Activated B cell treated with CpG ODN at 0.5 μM for 24 hours (primary cell): Measurements from ENCODE around the gene ARHGEF17. TPM values are rescaled to one million over a fixed set of nuclear protein-coding genes. Genes with fewer than 3 reads are reported as not detected.
A peak's percentile ranks its signal among the peaks of the same experiment; 100 is the strongest.
"Not testable (repeated sequence)": the region's sequence is repeated elsewhere in the genome, so short reads cannot be mapped to it uniquely, and the experiment has no call there.

Source experiments
- ATAC-seq: fragments of 200-7000 bp; cut with Tn5 transposase; one replicate; pipeline ENCODE4 v1.10.0; 2021; ENCODE audit warnings: low read depth, mild to moderate bottlenecking, moderate library complexity
- CTCF ChIA-PET: fragments of 350-600 bp; sonication (Branson Sonifier 250); formaldehyde crosslinking; loops from one replicate; lab custom pipeline; 2021; ENCODE audit warnings: antibody characterized with exemption; lab: Charles Lee
- POLR2A ChIA-PET: fragments of 350-600 bp; sonication (Branson Sonifier 250); formaldehyde crosslinking; loops from one replicate; lab custom pipeline; 2021; ENCODE audit warnings: antibody characterized with exemption; lab: Charles Lee
- DNase-seq: peaks from one replicate; pipeline ENCODE4 v3.0.0; 2022
- H3K27ac Mint-ChIP-seq: one replicate; pipeline ENCODE4 v1.8.0; 2020; ENCODE audit warnings: mixed read lengths
- H3K27me3 Mint-ChIP-seq: one replicate; pipeline ENCODE4 v1.8.0; 2021; ENCODE audit warnings: mixed read lengths
- H3K36me3 Mint-ChIP-seq: one replicate; pipeline ENCODE4 v1.8.0; 2021; ENCODE audit warnings: low read depth, mixed read lengths
- H3K4me1 Mint-ChIP-seq: one replicate; pipeline ENCODE4 v1.8.0; 2021; ENCODE audit warnings: mixed read lengths
- H3K4me3 Mint-ChIP-seq: one replicate; pipeline ENCODE4 v1.8.0; 2020; ENCODE audit warnings: mild to moderate bottlenecking, mixed read lengths
- H3K9me3 Mint-ChIP-seq: one replicate; pipeline ENCODE4 v1.8.0; 2020; ENCODE audit warnings: mixed read lengths
- intact Hi-C: fragments of 100-400 bp; cut with micrococcal nuclease; formaldehyde crosslinking; loops from one replicate; pipeline ENCODE4 v1.15.1; 2024
- total RNA-seq: library from RNA; stranded (reverse); gene quantifications from 2 replicates; pipeline ENCODE4 v1.2.3, GENCODE V29; 2022
- TF ChIP-seq, protein P1 (sequence below): fragments of 200-600 bp; IDR thresholded peaks from one replicate; pipeline ENCODE4 v1.8.0; 2022; ENCODE audit warnings: antibody characterized with exemption, mild to moderate bottlenecking

ARHGEF17 gene
- total RNA-seq, 1 donor from 2014 or later = 0.02 TPM

DNA sequence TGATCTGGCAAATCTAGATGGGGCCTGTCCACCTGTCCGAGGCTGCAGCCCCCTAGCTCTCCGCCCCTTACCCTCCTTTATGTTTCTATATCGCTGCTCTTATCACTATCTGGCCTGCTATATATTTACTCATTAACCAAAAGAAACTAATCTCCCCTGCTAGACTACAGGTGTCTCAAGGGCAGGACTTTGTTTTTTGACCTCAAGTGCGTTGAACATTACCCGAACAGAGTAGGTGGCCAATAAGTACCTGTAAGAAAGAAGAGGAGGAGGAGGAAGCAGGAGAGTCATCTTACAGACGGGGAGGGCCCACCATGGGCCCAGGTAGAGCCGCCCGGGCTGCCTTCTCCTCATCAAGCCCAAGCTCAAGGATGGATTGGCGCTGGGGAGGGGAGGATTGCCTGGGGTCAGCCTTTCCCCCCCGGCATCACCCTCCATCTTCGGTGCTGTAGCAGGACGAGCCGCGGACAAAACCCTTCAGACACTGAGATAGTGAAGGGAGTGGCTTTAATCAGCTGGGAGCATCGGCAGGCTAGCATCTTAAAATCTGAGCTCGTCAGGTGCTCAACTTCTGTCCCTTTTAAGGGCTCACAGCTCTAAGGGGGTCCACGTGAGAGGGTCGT is 37.1 kb upstream of the ARHGEF17 start:
- no peak for ATAC-seq
- H3K36me3 Mint-ChIP-seq = no peaks in the 10 kb centered on the region
- peak overlapping the region; percentile 50 for H3K27ac Mint-ChIP-seq
- DNase-seq = no peak
- peaks cover 7% of the 10 kb centered on the region for H3K27me3 Mint-ChIP-seq
- intact Hi-C loops = loop anchor here (2.0 kb wide), 1 partner anchor 18 kb away; no protein-coding TSS in a partner anchor
- TF ChIP-seq, protein P1, sequence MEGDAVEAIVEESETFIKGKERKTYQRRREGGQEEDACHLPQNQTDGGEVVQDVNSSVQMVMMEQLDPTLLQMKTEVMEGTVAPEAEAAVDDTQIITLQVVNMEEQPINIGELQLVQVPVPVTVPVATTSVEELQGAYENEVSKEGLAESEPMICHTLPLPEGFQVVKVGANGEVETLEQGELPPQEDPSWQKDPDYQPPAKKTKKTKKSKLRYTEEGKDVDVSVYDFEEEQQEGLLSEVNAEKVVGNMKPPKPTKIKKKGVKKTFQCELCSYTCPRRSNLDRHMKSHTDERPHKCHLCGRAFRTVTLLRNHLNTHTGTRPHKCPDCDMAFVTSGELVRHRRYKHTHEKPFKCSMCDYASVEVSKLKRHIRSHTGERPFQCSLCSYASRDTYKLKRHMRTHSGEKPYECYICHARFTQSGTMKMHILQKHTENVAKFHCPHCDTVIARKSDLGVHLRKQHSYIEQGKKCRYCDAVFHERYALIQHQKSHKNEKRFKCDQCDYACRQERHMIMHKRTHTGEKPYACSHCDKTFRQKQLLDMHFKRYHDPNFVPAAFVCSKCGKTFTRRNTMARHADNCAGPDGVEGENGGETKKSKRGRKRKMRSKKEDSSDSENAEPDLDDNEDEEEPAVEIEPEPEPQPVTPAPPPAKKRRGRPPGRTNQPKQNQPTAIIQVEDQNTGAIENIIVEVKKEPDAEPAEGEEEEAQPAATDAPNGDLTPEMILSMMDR = no peak
- H3K4me1 Mint-ChIP-seq = peaks cover 20% of the 10 kb centered on the region
- ChIA-PET POLR2A (no interaction called here), CTCF (no interaction called here)
- no peaks in the 10 kb centered on the region for H3K9me3 Mint-ChIP-seq
- H3K4me3 Mint-ChIP-seq = no peak overlapping the region

DNA sequence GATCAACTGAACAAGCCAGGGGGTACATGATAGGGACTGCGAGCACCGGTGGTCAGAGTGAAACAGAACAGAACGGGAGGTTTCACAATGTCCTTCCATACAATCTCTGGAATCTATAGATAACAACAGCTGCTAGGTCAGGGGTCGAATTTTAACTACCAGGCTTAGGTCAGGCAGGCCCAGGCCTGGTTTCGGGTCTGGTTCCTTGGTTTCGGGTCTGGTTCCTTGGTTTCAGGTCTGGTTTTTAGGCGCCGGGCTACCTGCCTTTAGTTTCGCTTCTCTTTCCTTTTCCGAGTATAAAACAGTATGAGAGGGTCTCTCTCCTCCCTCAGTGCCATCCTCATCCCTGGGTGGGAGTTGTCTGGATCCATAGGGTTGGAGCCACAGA is 36.6 kb upstream of the ARHGEF17 start:
- POLR2A ChIA-PET = interaction anchor here (1.1 kb wide), 1 partner anchor 129 kb away, joined by 3 read pairs; no protein-coding TSS in a partner anchor
- Mint-ChIP-seq H3K27ac (peak overlapping the region; percentile 50), H3K4me1 (peaks cover 20% of the 10 kb centered on the region)
- H3K36me3 Mint-ChIP-seq, DNase-seq, H3K27me3 Mint-ChIP-seq, H3K9me3 Mint-ChIP-seq, H3K4me3 Mint-ChIP-seq, ATAC-seq, CTCF ChIA-PET: not testable (repeated sequence)
- intact Hi-C loops = loop anchor here (2.0 kb wide), 1 partner anchor 17 kb away; no protein-coding TSS in a partner anchor

DNA sequence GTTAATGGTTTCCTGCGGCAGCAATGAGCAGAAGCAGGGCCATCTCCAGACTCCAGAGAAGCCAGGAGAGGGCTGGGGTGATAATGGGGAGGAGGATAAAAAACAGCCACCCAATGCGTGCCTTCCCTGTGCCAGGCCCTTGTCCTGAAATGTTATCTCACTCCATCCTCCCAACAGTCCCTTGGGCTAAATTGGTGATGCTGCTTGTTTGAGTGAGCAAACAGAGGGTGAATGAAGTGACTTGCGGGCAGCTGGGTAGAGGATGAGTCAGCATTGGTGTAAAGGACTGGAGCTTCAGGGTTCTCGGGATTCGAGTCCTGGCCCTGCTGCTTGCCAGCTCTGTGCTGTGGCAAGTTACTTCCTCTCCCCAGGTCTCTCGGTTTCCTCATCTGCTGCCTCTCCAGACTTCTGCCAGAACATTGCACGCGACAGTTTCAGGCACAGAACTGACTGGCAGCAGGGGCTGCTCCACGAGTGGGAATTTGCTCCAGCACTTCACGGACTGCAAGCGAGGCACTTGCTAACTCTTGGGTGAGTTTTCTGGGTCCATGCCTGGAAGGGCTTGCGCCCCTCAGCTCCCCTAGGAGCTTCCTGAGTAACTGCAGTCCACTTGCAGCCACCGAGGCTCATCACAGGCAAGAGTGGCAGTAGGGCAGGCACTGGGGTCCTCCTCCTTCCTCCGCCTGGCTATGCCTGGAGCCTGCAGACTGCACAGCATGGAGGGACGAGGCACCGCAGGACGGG is 36.0 kb upstream of the ARHGEF17 start, which contains the start of gene P2RY6:
Gene P2RY6 (plus strand): TSS at position 403 of the 744 bp plus-strand sequence. CDS start 24,181 bp downstream, outside the sequence.
- ChIA-PET CTCF (no interaction called here), POLR2A (interaction anchor here (0.6 to 1.1 kb wide), 2 partner anchors 7 to 130 kb away, joined by 3 to 4 read pairs; no protein-coding TSS in a partner anchor)
- Mint-ChIP-seq H3K4me1 (peaks cover 20% of the 10 kb centered on the region), H3K4me3 (no peak within 1 kb of the TSS), H3K36me3 (no peaks in the 10 kb centered on the region), H3K27ac (peak within 1 kb of the TSS; percentile 50), H3K9me3 (no peaks in the 10 kb centered on the region), H3K27me3 (peaks cover 4% of the 10 kb centered on the region)
- no peak for DNase-seq
- TF ChIP-seq, protein P1 = no peak
- intact Hi-C loops = loop anchor here (2.0 kb wide), 1 partner anchor 17 kb away; no protein-coding TSS in a partner anchor
- ATAC-seq = peak; percentile 25

DNA sequence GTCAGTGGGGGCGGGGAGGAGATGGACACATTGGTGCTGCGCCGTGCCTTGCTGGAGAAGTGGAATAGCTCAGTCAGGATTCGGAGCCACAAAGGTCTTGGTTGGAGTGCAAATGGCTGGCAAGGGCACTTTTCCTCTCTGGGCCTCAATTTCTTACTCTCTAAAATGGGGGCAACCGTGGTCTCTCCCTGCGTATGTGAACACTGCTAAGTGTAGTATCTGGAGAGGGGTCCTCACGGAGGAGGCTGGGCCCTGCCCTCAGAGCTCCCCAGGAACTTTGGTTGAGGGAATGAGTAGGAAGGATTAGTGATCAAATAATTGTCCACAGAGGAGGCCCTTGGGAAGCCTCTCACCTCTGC is 35.4 kb upstream of the ARHGEF17 start:
- Mint-ChIP-seq H3K27me3 (peaks cover 3% of the 10 kb centered on the region), H3K36me3 (no peaks in the 10 kb centered on the region), H3K27ac (no peak overlapping the region), H3K9me3 (no peaks in the 10 kb centered on the region), H3K4me3 (no peak overlapping the region), H3K4me1 (peaks cover 20% of the 10 kb centered on the region)
- ATAC-seq (no peak), DNase-seq (no peak)
- ChIA-PET CTCF (no interaction called here), POLR2A (interaction anchor here (0.6 to 1.1 kb wide), 2 partner anchors 8 to 130 kb away, joined by 3 to 4 read pairs; no protein-coding TSS in a partner anchor)
- intact Hi-C loops = no loop called here
- TF ChIP-seq, protein P1 = no peak

DNA sequence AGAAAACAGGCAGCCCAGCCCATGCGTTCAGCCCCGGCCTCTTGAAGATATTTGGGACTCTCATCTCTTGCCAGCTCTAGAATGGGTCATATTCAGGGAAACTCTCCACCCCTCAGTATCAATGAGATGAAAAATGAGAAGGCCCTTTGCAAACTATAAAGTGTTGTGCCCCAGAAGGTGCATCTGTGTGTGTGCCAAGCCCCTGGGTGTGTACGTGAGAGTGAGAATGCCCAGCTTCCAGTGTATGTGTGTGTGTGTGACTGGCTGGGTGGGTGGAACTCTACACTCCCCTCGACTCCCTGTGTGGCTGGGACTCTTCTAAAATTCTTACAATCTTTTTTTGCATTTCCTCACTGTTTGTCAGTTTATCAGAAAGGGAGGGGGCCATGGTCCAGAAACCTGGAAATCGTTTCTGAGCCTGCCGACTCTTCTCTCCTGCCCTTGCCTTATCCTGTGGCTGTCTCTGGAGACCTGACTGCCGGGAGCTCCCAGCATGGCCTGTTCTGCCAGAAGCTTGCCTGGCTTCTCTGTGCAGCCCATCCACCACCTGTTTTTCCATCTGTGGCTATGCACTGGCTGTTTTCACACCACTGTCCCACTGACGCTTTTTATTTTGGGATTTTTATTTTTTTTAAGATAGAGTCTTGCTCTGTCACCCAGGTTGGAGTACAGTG is 34.7 kb upstream of the ARHGEF17 start:
- intact Hi-C loops = no loop called here
- no peaks in the 10 kb centered on the region for H3K27me3 Mint-ChIP-seq
- H3K9me3 Mint-ChIP-seq = no peaks in the 10 kb centered on the region
- TF ChIP-seq, protein P1 = no peak
- ChIA-PET CTCF (no interaction called here), POLR2A (no interaction called here)
- no peak overlapping the region for H3K4me3 Mint-ChIP-seq
- H3K4me1 Mint-ChIP-seq = peaks cover 20% of the 10 kb centered on the region
- DNase-seq (no peak), ATAC-seq (no peak)
- no peaks in the 10 kb centered on the region for H3K36me3 Mint-ChIP-seq
- H3K27ac Mint-ChIP-seq = no peak overlapping the region

DNA sequence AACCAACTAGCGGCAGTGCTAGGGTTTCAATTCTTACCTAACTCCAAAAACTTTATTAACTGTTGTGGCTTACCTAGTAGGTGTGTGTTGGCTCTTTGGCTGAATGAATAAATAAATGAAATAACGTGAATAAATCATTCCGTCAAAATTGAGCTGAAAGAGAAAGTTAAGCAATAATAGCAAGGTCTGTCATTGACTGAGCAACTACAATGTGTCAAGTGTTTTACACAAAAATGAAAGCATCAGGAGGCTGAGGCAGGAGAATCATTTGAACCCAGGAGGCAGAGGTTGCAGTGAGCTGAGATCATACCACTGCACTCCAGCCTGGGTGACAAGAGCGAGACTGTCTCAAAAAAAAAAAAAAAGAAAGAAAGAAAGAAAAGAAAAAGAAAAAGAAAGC is 33.9 kb upstream of the ARHGEF17 start:
- H3K36me3 Mint-ChIP-seq, intact Hi-C loops, H3K9me3 Mint-ChIP-seq, DNase-seq, ATAC-seq, H3K27me3 Mint-ChIP-seq, H3K27ac Mint-ChIP-seq, H3K4me3 Mint-ChIP-seq, CTCF ChIA-PET, POLR2A ChIA-PET: not testable (repeated sequence)
- H3K4me1 Mint-ChIP-seq = peaks cover 20% of the 10 kb centered on the region
